HG02642 (cell line): ENCODE results near the gene NUP153.
"Not testable (repeated sequence)": the region's sequence is repeated elsewhere in the genome, so short reads cannot be mapped to it uniquely, and the experiment has no call there.

Source experiments
- ATAC-seq: cut with Tn5 transposase; IDR thresholded peaks from one replicate; pipeline ENCODE4 v1.9.1; 2021; ENCODE audit warnings: mild to moderate bottlenecking; ENCODE audit not compliant: unreplicated experiment, poor library complexity

Gene NUP153

DNA sequence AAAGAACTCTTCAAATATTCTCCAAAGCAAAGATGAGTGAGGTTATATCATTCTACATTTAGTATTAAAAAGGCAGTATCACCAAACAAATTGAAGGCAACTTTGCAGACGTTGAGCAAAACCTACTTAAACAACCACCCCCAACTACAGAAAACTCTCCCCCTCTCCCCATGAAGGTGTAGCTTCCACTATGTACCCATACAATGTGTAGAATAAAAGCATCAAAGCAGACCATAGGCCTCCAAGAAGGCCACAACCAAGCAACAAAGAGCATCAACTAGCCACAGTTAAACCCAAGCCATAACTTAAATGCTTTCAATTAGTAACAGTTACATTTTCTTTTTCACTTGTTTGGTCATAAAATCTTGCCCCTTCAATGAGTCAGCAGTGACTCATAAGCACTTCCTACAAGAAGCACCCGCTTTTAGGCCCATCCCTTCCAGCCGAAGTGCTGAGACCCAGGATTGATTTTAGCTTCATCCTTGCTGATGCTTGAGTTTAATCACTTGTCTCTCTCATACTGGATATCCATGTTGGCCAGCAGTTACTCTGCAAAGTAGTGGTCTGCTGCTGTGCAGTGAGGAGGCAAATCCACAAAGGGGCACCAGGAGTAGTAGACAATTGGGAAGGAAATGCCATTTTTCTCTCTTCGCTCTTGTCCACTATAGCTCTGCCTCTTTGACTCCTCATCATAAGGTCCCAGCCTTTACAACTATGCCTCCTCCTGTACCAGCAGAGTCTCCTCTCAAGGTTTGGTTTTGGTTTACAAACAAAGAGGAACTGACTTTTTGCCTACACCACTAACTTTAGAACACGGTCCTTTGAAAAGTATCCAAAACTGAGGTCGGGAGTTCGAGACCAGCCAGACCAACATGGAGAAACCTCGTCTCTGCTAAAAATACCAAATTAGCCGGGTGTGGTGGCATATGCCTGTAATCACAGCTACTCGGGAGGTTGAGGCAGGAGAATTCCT is 8.4 kb upstream of the NUP153 start:
- peak; percentile 85 for ATAC-seq

DNA sequence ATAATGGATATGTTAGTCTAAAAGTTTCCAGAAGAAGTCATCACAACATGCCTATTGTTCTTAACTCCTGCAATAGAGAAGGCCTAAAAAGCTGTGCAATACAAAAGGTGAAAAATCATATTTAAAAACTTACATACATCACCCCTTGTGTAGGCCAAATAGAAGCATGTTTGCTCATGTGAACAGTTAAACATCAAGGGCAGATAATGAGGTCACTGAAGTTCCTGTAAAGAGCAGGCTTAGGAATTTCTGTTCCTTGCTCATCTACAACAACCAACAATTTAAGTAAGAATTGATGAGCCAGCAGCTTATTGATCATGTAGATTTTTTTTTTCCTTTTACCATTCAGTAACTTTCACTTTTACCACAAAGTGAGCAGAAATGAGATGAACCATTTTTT is 7.5 kb upstream of the NUP153 start:
- ATAC-seq, result no peak

DNA sequence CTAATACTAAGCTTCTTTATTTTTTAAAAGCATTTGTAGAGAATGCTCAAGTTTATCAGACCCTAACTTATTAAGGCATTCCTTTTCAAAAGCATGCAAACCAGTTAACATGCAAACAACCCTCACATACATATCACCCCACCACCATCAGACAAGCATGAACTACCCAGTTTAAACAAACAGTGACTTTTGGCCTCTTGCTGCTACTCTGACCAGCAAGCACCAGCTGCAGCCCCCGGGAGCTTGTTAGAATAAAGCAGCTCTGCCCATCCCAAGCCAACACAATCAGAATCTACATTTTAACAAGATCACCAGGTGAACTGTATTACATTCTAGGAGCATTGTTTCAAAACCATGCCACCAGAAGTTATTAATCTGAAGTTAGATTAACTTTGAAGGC is 5.9 kb upstream of the NUP153 start:
- ATAC-seq, result no peak

DNA sequence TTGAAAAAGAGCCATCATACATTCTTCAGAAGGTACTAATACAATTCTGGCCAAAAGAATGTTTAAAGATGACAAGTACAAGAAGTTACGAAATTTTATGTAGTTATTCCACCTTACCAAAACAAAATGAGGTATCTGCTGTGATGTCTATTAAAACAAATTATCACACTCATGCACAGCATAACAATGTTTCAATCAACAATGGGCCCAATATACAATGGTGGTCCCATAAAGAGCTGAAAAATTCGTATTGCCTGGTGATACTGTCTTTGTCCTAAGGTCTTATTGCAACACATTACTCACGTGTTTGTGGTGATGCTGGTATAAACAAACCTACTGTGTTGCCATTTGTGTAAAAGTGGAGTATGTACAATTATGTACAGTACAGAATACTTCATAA is 3.6 kb upstream of the NUP153 start:
- no peak for ATAC-seq

DNA sequence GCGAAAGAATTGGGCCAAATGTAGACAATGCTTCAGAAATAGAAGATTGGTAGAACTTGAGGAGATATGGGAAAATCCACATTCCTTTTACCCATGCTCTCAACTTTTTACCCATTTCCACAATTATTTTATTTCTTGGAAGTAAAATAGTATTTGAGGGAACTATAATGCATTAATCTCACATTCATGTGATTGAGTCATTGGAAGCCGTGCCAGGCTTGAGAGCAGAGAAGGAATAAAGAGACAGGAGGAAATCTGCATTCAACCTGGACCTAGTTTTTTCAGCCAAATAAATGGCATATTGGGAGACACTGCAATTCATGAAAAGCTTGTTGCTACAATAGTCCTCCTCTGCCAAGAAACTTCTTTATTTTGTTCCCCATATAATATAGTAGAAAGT is 2.8 kb upstream of the NUP153 start:
- ATAC-seq, result no peak

DNA sequence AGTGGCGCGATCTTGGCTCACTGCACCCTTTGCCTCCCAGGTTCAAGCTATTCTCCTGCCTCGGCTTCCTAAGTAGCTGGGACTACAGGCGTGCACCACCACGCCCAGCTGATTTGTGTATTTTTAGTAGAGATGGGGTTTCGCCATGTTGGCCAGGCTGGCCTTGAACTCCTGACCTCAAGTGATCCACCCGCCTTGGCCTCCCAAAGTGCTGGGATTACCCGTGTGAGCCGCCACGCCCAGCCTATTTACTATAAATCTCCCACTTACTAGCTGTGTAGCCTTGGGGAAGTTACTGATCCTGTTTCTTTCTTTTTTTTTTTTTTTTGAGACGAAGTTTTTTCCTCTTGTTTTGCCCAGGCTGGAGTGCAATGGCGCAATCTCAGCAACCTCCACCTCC is 1.3 kb upstream of the NUP153 start:
- not testable (repeated sequence) for ATAC-seq

DNA sequence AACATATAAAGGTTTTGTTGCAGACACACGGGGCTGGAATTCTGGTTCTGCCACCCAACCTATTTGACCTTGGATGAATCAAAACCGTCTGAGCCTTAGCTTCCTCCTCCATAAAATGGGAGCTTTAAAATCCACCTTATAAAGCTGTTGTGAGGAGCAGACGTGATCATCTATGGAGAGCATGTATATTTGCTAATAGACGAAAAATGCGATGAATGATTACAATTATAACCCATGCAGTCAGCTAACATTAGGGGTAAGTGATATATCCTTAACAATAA is 586 bp upstream of the NUP153 start:
- ATAC-seq, result no peak

DNA sequence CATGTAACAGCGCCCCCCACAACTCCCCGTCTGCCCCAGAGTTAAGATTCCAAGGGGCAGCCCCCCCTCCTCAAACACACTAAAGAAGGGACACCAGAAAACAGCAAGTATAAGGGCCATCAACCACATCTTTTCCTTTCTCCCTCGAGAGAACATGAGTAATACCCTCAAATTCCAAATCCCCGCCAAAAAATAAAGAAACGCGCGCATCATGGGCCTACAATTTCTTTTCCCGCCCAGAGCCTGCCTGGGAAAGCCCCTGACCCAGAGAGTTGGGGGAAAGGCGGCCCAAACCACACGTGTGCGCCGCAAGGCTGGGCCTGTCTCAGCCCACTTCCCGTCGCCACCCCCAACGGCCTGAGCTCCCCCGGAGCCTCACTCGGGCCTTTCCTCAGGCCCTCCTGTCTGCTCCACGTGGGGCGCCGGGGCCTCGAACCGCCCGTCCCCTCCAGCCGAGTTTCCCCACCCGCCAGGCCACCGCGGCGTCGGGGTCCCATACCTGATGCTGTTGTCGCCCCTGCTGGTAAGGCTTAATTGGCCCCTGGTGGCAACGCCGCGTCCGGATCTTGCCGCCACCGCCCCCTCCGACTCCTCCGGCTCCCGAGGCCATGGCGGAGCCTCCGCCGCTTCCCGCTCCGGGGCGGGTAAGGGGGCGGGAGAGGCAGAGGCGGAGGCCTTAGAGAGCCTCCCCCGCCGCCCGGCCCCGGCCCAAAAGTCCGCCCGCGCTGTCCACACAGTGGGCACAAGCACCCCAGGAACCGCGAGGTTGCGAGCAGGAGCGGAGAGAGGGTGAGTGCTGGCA is 746 bp downstream of the NUP153 start:
- ATAC-seq, result peak; percentile 69

DNA sequence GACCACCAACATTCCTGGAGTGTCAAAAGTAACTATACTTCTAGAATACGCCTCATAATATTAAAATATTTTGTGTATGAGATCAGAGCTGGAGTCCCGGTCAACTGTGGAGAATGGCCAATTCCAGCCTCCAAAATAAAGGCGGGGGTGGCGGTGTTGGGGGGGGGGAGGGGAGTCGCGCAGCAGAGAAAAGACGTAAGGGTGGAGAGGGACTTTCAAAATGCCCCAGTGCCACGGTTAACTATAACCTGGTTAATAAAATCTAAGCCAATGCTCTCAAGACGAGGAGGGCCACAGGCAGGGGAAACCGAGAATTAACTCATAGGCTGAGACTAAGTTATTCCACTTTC is 1.3 kb downstream of the NUP153 start:
- ATAC-seq, result peak; percentile 3

DNA sequence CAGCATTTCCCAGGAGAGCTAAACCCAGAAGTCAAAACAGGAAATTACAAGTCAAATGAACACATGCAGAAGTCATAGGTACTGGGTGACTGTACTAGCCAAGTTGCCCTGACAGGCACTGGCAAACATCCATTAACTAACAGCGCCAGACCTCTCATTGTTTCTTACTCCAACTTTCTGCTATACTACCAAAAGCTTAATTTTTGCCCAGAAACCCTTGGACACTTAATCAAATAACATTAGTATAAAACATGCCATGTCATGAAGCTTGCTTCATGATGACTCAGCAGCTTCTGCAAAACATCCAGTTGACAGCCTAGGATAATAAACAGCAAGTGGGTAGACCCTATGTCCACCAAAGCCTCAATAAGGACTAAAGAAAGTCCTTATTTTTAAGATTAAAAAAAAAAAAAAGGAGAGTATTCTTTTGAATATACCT is 3.5 kb downstream of the NUP153 start:
- no peak for ATAC-seq

DNA sequence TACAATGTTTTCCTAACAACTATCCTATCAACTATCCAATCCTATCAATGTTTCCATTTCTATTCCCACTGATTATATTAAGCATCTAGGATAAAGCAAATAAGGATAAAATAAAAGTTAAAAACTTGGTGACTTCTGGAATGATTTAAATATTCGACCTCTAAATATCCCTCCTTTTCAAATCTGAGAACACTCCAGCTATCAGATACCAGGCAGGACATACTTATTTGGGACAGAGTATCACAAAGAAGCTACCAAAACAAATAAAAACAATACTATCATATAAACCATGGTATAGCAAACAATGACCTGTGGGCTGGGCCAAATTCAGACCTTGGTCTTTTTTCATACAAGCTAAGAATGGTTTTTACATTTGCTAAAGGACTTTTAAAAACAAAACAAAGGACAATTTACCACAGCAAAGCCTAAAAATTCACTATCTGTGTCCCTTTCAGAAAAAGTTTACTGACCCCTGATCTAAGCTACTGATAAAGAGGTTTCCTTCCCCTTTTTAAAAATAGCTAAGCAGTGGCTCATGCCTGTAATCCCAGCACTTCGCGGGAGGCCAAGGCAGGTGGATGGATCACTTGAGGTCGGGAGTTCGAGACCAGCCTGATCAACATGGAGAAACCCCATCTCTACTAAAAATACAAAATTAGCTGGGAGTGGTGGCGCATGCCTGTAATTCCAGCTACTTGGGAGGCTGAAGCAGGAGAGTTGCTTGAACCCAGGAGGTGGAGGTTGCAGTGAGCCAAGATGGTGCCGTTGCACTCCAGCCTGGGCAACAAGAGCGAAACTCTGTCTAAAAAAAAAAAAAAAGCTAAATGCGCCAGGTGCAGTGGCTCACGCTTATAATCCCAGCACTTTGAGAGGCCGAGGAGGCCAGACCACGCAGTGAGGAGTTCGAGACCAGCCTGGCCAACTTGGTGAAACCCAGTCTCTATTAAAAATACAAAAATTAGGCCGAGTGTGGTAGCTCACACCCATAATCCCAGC is 6.0 kb downstream of the NUP153 start:
- no peak for ATAC-seq

DNA sequence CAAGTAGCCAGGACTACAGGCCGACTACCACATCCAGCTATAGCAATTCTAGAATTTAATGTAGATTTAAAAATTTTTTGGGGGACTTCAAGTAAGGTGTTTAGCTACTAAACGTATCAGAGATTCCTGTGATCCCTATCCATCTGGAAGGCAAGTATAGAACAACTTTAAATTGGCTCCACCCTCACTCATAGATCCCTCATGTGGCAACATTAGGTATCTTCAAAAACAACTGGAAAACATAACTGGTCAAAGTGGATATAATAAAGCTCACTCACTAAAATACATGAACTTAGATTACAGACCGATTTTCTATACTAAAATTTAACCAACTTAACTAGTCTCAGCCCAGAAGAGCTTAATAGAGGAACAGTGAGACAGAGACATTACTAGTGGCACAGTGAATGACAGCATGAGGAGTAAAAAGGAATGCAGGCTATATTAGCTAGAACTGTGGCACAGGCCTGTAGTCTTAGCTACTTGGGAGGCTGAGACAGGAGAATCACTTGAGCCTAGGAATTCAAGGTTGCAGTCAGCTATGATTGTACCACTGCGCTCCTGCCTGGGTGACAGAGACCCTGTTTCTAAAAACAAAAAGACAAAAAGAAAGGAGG is 14.7 kb downstream of the NUP153 start:
- ATAC-seq, result no peak

DNA sequence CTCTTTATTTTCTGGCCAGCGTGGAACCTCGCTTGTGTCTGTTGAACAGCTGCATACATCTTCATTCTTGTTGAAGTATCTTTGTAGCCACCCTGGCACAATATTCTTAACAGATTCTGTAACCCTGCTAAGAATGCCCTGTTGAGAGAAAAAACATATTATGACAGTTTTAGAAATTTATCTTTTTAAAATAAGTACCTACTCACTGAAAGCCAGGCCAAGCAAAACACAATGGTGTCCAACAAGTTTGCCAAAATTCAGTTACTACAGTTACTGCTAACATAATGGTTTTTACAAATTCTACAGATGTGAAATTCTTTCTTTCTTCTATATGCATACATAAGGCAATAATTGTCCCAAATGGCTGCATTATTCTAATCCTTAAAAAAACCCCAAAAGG is 18.2 kb downstream of the NUP153 start:
- no peak for ATAC-seq

DNA sequence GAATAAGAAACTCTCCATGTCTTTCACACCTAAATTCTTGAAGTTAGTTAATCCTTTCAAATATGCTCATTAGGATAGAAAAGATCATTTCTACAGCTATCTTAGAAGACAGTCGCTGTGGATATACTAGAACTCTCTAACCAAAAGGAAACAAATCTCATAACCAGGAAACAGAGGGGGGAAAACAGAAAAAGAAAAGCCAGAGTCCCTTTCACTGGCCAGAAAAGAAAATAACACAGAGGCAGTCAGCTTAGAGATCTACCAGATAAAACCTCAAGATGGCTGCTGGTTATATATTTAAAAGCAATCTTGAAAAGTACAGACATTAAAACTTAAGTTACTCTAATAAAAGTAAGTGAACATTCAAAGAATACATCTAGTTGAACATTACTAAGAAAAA is 19.6 kb downstream of the NUP153 start:
- no peak for ATAC-seq

DNA sequence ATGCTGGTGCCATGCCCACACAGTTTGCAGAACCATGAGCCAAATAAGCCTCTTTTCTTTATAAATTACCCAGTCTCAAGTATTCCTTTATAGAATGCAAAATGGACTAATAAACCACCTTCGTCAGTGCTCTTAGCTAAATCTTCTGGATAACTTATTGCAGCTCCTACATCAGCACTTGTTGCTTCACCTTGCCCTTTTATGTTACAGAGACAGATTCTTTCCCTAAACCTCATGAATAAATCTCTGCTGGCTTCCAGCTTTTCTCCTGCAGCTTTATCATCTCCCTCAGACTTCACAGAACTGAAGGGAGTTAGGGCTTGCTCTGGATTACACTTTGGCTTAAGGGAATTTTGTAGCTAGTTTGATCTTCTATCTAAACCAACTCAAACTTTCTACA is 22.6 kb downstream of the NUP153 start:
- ATAC-seq, result no peak

DNA sequence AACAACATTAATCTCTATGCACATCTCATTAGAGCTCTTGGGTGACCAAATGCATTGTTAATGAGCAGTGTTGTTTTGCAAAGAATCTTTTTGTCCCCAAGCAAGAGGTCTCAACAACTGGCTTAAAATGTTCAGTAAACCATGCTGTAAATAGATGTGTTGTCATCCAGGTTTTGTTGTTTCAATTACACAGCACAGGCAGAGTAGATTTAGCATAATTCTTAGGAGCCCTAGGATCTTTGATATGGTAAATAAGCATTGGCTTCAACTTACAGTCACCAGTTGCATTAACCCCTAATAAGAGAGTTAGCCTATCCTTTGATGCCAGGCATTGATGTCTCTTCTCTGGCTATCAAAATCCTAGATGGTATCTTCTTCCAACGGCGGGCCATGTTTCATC is 23.3 kb downstream of the NUP153 start:
- ATAC-seq, result no peak

DNA sequence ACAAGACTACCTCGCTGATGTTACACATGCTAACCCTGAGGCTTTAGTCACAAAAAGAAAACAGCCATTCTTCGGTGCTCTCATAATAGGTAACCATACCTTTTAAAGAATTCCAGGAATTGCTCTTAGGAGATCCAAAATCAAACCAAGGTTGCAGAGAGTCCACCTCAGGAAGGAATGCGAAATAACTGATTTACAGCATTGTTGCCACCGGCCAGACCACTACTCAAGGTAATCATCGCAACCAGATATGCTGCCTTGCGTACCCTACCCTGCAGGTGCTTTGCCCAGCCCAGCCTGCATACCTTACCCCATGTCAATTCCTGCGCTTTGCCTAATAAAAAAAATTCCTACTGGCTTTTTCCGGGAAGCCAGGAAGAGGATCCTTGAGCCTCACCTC is 27.0 kb downstream of the NUP153 start:
- no peak for ATAC-seq

DNA sequence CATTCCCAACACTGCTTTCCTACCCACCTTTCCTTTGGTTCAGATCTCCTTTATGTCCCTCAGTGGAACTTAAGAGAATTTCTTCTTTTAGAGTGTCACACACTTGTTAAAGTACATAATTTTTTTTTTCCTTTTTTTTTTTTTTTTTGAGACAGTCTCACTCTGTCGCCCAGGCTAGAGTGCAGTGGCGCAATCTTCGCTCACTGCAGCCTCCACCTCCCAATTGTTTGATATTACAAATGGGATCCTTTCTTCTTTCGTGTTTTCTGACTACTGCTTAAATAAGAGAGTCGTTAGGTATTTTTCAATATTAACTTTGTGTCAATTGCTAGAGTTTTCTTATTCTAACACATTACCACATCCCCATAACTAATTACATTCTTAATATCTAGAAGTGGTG is 29.1 kb downstream of the NUP153 start:
- no peak for ATAC-seq

DNA sequence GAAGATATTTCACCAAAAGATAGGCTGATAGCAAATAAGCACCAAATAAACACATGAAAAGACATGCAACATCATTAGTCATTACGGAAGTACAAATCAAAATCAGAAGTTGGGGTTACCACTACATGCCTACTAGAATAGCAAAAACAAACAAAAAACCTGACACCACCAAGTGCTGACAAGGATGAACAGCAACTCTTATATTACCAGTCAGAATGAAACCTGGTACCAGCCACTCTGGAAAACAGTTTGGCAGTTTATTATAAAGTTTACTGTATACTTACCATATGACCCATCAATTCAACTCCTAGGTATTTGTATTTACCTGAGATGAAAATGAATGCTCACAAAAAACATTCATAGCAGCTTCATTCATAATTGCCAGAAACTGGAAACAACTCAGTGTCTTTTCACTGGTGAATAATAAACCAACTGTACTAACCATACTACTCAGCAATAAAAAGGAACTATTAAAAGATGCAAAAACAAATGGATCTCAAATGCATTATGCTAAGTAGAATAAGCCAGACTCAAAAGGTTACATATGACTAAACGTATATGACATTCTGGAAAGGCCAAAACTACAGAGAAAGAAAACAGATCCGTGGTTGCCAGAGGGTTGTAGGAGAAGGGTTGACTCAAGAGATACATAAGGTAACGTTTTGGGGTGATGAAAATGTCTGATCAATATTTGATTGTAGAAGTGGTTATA is 33.0 kb downstream of the NUP153 start:
- no peak for ATAC-seq
